Measurements from ENCODE around the gene ZNF827.

The ZNF827 gene

DNA sequence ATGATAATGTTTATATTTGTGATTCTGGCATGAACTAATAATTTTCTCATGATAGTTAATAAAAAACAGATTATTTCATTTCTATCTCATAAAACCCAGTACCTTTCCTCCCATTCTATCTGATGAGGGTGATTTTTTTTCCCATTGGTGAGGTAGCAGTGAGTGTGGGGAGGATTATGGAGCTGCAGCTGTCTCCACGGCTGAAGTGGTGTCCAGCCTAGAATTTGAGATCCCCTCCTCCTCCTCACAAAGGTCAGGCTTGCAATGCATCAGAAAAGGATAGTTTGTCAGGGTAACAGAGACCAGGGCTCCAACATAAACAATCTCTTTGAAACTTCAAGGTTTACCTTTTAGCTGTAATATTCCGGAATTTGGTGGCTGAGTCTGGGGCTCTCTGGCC is 197.8 kb downstream of the ZNF827 start:
- no peak for DNase-seq (ENCODE audit: low read depth, low spot score)
- no peak overlapping the region for H3K4me3 ChIP-seq (ENCODE audit: low read depth, low read length)
- in situ Hi-C loops (cut with HindIII; ENCODE audit: low sequenced_read_pairs): no loop called here
- TF ChIP-seq, protein P1, sequence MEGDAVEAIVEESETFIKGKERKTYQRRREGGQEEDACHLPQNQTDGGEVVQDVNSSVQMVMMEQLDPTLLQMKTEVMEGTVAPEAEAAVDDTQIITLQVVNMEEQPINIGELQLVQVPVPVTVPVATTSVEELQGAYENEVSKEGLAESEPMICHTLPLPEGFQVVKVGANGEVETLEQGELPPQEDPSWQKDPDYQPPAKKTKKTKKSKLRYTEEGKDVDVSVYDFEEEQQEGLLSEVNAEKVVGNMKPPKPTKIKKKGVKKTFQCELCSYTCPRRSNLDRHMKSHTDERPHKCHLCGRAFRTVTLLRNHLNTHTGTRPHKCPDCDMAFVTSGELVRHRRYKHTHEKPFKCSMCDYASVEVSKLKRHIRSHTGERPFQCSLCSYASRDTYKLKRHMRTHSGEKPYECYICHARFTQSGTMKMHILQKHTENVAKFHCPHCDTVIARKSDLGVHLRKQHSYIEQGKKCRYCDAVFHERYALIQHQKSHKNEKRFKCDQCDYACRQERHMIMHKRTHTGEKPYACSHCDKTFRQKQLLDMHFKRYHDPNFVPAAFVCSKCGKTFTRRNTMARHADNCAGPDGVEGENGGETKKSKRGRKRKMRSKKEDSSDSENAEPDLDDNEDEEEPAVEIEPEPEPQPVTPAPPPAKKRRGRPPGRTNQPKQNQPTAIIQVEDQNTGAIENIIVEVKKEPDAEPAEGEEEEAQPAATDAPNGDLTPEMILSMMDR (IDR thresholded peaks at IDR 0.05; ENCODE audit: low read depth, low read length): no peak

DNA sequence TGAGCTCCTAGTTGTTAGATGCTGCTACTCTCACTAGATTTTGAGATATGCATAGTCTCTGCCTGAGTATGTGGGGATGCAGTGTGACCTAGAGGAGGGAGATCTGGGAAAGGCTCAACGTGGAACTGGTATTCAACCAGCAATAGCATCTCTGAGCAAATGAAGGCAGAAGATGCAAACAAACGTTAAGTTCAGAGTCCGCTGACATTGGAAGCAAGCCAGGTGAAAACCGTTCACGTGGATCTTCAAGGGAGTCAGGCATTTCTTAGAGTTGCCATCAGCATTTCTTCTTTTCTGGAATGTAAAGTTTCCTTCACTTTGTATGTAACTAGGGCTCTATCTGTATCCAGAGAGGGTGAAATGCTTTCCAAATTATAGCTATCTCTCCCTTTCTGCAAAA is 198.8 kb downstream of the ZNF827 start:
- in situ Hi-C loops (cut with HindIII; ENCODE audit: low sequenced_read_pairs): no loop called here
- TF ChIP-seq, protein P1 (IDR thresholded peaks at IDR 0.05; ENCODE audit: low read depth, low read length): no peak
- DNase-seq (ENCODE audit: low read depth, low spot score): peak; percentile 12
- H3K4me3 ChIP-seq (ENCODE audit: low read depth, low read length): no peak overlapping the region

DNA sequence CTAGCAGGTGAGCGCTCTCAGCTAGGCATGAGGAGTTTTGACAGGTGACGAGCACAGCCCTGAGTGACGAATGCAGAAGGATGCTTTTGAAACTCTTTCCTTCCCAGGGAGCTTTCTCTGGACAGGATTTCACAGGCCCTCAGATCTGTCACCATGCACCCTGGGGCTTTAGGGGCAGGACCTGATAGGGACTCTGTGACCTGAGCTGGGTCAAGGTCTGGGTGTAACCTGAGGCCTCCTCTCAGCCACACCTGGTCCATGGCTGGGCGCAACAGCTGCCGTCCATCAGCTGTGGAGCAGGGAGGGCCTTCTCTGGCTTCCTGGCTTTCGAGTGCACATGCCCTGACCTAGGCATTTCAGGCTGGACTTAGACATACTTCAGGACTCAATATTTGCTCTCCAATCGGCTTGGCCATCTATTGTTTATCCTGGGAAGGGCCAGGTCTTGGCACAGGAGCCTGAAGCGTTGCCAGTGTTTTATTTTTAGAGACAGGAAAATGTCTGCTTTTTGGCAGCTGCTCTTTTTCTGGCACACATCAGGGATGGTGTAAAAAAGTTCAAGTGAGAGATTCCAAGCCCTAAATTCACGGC is 202.3 kb downstream of the ZNF827 start:
- H3K4me3 ChIP-seq (ENCODE audit: low read depth, low read length): no peak overlapping the region
- DNase-seq (ENCODE audit: low read depth, low spot score): peak; percentile 37
- TF ChIP-seq, protein P1 (IDR thresholded peaks at IDR 0.05; ENCODE audit: low read depth, low read length): no peak
- in situ Hi-C loops (cut with HindIII; ENCODE audit: low sequenced_read_pairs): no loop called here

DNA sequence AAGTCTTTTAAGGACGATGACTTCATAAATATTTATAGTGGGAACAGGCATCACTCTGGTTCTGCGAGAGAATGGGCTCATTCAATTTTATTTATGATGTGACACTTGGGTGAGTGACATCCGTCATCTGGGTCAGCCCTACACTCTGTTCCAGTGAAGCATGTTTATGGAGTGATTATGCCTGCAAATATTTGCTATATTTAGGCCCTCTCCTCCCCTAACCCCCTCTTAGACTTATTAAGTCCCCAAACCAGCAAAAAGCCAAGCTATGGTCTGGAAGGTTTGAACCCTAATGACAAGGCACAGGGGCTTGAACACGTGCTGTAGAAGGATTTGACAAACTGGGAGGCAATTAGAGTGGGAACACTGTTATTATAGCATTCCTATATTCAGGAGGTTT is 202.8 kb downstream of the ZNF827 start:
- DNase-seq (ENCODE audit: low read depth, low spot score): no peak
- in situ Hi-C loops (cut with HindIII; ENCODE audit: low sequenced_read_pairs): no loop called here
- no peak overlapping the region for H3K4me3 ChIP-seq (ENCODE audit: low read depth, low read length)
- TF ChIP-seq, protein P1 (IDR thresholded peaks at IDR 0.05; ENCODE audit: low read depth, low read length): no peak

GRCh38 chr4:145735347-145735675 is 203.3 kb downstream of the ZNF827 start:
- TF ChIP-seq, protein P1 (IDR thresholded peaks at IDR 0.05; ENCODE audit: low read depth, low read length): no peak
- no peak overlapping the region for H3K4me3 ChIP-seq (ENCODE audit: low read depth, low read length)
- peak; percentile 93 for DNase-seq (ENCODE audit: low read depth, low spot score)
- in situ Hi-C loops (cut with HindIII; ENCODE audit: low sequenced_read_pairs): no loop called here

DNA sequence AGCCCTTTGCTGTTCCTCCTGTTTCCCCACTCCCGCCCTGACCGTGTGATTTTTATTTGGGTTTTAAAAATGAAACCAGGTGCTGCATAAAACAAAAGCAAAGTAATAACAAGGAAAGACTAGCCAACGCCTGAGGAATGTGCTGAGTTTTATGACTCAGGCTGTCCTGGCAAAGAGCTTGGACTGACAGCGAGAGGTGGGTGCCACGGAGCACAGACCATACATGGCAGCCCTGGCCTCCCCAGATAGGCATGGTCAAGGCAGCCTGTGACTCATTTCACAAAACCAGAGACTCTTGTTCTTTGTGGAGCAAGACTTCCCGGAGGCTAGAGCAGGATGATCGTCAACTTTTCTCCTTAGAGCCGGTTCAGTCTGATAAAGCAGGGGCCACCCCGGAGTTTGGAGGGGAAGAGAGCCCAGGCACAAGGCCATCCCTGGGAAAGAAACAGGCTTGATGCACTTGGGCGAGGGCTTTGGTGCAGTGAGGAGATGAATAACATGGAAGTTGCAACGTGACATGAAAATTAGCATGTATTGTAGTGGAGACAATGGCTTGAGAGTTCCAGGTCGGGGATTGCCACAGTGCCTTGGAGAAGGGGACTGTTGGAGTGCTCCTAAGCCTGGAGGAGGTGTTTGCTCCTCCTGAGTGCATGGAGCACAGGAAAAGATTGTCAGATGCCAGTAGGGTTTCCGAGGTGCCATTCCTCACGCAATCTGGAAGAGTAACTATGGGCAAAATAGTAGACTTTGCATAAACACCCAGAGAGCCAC is 203.9 kb downstream of the ZNF827 start:
- peak; percentile 97 for DNase-seq (ENCODE audit: low read depth, low spot score)

More for the DNA sequence above, 203.9 kb downstream of the ZNF827 start:
- TF ChIP-seq, protein P1 (IDR thresholded peaks at IDR 0.05; ENCODE audit: low read depth, low read length): no peak
- in situ Hi-C loops (cut with HindIII; ENCODE audit: low sequenced_read_pairs): no loop called here
- H3K4me3 ChIP-seq (ENCODE audit: low read depth, low read length): no peak overlapping the region
